GM19351 (cell line): Measurements from ENCODE around the gene TMEM94.
"Not testable (repeated sequence)": the region's sequence is repeated elsewhere in the genome, so short reads cannot be mapped to it uniquely, and the experiment has no call there.

Source experiments
- ATAC-seq: cut with Tn5 transposase; IDR thresholded peaks from one replicate; pipeline ENCODE4 v1.9.1; 2021; ENCODE audit warnings: mild to moderate bottlenecking, moderate library complexity; ENCODE audit not compliant: unreplicated experiment

The TMEM94 gene

GRCh38 chr17:75476271-75476671 is 19.8 kb downstream of the TMEM94 start:
- no peak for ATAC-seq

GRCh38 chr17:75476752-75477489 is 20.5 kb downstream of the TMEM94 start:
- ATAC-seq, result no peak

- ATAC-seq, result not testable (repeated sequence)
These were observed 21.0 kb downstream of the TMEM94 start for GRCh38 chr17:75477490-75477862.

GRCh38 chr17:75478508-75478907 is 22.1 kb downstream of the TMEM94 start:
- no peak for ATAC-seq

GRCh38 chr17:75480281-75480680 is 23.8 kb downstream of the TMEM94 start:
- ATAC-seq, result no peak

- ATAC-seq, result no peak
These were observed 25.0 kb downstream of the TMEM94 start for GRCh38 chr17:75481194-75482068.

- ATAC-seq, result no peak
These were observed 25.9 kb downstream of the TMEM94 start for GRCh38 chr17:75482098-75482942.

GRCh38 chr17:75485688-75486087 is 29.3 kb downstream of the TMEM94 start:
- ATAC-seq, result no peak

- no peak for ATAC-seq
These were observed 29.7 kb downstream of the TMEM94 start for GRCh38 chr17:75486151-75486550.

GRCh38 chr17:75486951-75487350 is 30.5 kb downstream of the TMEM94 start:
- ATAC-seq, result no peak

- no peak for ATAC-seq
These were observed 31.1 kb downstream of the TMEM94 start for GRCh38 chr17:75487351-75488070.

- no peak for ATAC-seq
These were observed 32.5 kb downstream of the TMEM94 start for GRCh38 chr17:75488693-75489510.

GRCh38 chr17:75489511-75489955 is 33.1 kb downstream of the TMEM94 start:
- no peak for ATAC-seq

- ATAC-seq, result no peak
These were observed 33.8 kb downstream of the TMEM94 start for GRCh38 chr17:75490173-75490743.

GRCh38 chr17:75490953-75491649 is 34.7 kb downstream of the TMEM94 start:
- ATAC-seq, result no peak

GRCh38 chr17:75491680-75492079 is 35.2 kb downstream of the TMEM94 start:
- no peak for ATAC-seq

- no peak for ATAC-seq
These were observed 36.2 kb downstream of the TMEM94 start for GRCh38 chr17:75492555-75493168.

- no peak for ATAC-seq
These were observed 37.2 kb downstream of the TMEM94 start for GRCh38 chr17:75493476-75494129.
